Activated CD4-positive, alpha-beta T cell treated with anti-CD3 and anti-CD28 coated beads, Interleukin-10, Interleukin-2, amounts not matched to agents 100 ng/mL and 50 ng/mL, durations not matched to agents 16 hours and 8 hours (primary cell): Measurements from ENCODE around the gene MTMR6.
"Not testable (repeated sequence)": the region's sequence is repeated elsewhere in the genome, so short reads cannot be mapped to it uniquely, and the experiment has no call there.

Source experiments
- DNase-seq: peaks from one replicate; pipeline ENCODE4 v3.0.0-alpha.2; 2020

MTMR6 gene

DNA sequence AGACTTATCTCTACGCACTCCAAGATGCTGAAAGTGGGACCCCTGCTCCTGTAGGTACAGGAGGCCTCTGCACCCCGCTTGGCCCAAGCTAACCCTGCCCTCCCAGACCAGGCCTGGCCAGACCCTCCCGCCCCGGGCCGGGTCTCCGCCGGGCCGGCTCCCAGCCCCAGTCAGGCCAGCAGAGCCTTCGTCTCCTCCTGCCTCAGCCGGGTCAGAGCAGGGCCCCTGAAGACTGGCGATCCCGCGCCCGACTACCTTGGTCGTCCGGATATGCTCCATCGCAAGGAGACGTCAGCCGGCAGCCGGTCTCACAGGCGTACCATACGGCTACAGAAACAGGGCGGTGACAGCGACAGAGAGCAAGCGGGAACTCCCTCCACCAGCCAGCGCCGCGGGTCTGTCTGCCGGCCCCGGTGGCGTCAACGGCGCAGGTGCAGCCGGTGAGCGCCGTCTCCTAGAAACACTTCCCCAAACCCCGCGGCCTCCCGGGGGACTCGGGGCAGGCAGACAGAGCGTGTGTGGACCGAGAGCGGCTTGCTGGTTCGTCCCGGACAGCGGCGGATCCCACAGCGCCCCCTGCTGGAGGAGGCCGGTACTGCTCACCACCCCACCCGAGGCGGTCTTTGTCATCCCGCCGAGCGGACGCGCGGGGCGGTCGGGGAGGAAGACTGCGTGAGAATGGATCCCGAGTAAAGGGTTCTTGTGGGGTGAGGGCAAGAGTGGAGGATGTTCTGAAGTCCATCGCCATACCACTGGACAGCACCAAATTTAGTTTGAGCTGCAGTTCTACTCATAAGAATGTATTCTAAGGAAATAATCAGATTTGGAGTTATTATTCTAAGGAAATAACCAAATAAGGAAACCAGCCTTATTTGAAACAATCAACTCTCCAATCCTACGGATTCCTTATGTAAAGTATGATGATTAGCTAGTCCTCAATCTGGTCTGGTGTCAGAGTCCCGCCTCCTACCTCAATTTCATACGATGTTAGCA is at the start of gene MTMR6:
Gene MTMR6, minus strand, starts transcription at position 520 of the 993 bp plus-strand sequence. Its CDS starts 241 bp downstream, at position 279.
- DNase-seq = peak; percentile 95

GRCh38 chr13:25335856-25336255 is 48.6 kb upstream of the MTMR6 start:
- DNase-seq = no peak

- no peak for DNase-seq
Measured at GRCh38 chr13:25330541-25330940, 43.3 kb upstream of the MTMR6 start.

DNA sequence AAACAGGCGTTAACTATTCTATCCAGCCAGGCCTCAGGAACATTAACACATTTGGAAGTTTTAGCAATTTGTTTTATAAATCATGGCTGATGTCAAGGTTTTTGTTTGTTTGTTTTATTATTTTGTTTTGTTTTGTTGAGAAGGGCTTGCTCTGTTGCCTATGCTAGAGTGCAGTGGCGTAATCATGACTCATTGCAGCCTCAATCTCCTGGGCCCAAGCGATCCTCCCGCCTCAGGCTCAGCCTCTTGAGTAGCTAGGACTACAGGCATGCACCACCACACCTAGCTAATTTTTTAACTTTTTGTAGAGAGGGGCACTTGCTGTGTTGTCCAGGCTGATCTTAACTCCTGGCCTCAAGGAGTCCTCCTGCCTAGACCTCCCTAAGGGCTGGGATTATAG is 42.4 kb upstream of the MTMR6 start:
- DNase-seq = no peak

DNA sequence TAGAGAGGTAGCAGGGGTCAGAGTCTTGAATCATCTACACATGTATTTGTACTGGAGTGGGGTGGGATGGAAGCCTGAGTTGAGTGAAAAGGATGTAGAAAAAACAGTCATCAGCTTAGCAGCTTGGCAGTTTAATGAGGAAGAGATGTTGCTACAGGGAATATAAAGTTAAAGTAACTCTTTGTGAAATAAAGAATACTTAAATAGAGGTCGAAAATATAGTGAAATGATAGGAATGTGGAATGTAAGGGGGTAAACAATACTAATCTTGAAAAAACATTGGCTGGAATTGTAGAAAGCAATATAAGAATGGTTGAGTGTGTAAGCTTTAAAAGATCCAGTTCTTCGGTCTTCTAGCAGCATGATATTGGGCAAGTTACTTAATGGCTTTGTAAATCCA is 36.8 kb upstream of the MTMR6 start:
- no peak for DNase-seq

DNA sequence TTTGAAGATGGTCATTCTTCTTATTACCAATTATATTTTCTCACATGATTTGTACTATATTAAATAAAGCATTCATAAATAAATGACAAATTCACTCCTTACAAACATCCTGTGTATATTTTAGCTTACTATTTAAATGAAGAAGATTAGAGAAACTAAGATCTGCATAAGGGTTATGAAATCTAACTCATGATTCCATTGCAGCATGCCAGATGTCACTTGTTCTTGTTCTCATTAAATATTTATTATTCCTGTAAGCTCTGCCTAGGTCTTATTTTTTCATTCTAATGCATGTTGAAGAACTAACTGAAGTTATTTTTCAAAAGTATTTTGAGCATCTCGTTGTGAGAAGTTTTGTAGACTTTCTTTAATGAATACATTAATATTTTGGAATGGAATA is 32.5 kb upstream of the MTMR6 start:
- DNase-seq = no peak

DNA sequence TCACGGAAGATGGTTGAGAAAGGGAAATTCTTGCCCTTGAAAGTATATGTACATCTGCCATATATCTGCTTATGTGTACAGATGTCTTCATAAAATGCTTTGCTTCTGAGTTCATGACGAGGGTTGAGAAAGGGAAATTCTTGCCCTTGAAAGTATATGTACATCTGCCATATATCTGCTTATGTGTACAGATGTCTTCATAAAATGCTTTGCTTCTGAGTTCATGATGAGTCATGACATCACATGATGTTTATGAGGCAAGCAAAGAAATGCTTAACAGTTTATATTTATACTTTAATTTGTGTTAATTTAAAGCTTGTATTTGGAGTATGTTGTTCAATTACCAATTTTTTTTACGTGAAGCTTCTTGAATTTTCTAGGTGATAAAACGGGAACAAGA is 31.7 kb upstream of the MTMR6 start:
- not testable (repeated sequence) for DNase-seq

GRCh38 chr13:25310891-25311290 is 23.6 kb upstream of the MTMR6 start:
- no peak for DNase-seq

GRCh38 chr13:25306671-25307464 is 19.6 kb upstream of the MTMR6 start:
- no peak for DNase-seq

- no peak for DNase-seq
Measured at GRCh38 chr13:25302121-25302520, 14.8 kb upstream of the MTMR6 start.

- peak; percentile 97 for DNase-seq
Measured at GRCh38 chr13:25301347-25302113, 14.2 kb upstream of the MTMR6 start, which contains the start of gene NUP58. Gene NUP58 (plus strand): TSS chr13:25301625. CDS start chr13:25301774, 149 bp downstream.

DNA sequence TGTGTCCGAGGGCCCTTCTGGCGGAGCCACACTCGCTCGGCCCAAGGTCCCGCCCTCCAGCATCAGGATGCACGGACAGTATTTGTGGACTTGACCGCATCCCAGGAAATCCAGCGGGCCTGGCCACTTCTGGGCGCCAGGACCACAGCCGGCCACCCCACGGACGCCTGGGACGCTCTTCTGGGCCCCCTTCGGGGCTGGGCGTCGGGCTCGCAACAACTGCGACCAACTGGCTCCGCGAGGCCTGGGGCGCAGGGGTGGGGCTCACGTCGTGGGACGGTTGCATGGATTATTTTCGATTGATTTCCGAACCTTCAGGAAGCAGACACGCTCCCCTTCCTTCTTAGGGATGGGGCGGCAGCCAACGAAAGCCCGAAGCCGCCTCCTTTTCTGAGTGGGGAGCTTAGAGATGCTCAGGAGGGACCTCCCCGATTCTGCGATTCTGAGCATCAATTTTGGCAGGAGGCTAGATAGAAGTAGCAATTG is 13.6 kb upstream of the MTMR6 start:
- no peak for DNase-seq

- DNase-seq = no peak
Measured at GRCh38 chr13:25295701-25296100, 8.4 kb upstream of the MTMR6 start.

DNA sequence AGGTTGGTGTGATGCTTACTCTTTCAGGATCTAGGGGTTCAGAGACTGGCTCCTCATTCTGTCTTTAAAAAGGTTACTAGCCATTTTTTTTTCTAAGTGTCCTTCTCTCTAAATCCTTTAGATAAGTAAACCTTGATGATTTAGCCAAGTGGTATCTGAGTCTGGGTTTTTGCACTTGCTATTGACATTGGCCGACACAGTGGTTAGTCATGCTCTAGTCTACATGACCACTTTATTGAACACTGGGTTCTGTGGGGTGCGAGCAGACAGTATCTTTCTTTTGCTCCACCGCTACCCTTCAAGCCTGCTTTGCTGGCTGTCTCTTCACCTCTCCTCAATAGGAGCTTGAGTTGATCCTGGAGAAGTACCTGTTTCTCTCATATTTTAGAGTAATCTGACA is 7.9 kb upstream of the MTMR6 start:
- DNase-seq = no peak

DNA sequence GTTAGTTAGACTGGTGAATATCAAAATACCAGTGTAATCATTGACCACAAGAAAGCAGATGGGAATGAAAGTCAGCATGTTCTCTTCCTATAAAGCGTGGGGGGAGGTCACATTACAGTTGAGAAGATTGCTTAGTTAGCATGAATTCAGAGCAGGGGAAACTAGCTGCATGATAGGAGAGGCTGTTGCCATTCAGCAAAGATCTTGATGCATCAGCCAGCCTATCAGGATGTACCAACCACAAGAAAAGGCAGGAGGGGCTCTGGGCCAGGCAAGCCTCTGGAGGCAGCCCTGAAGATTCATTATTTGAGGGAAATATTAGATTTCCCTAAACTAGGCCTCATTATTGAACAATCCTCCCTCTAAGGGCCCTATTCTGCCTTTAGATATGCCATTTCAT is 5.0 kb upstream of the MTMR6 start:
- no peak for DNase-seq

DNA sequence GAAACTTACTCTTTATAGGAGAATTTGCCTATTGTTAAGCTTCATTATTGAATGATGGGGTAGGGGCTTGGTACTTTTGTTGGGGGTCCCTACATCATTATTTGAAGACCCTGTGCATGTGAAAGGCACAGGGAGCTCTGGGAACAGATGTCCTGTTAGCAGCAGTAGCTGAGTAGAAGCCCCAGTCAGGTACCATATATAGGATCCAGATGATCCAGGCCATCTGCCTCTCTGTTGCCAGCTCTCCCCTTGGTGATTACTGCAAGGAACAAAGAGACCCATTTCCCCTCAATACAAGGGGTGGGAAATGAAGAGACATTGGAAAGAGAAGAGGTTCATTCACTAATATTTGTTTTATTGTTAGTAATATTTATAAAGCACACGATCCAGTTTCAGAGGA is 4.4 kb upstream of the MTMR6 start:
- DNase-seq = no peak

DNA sequence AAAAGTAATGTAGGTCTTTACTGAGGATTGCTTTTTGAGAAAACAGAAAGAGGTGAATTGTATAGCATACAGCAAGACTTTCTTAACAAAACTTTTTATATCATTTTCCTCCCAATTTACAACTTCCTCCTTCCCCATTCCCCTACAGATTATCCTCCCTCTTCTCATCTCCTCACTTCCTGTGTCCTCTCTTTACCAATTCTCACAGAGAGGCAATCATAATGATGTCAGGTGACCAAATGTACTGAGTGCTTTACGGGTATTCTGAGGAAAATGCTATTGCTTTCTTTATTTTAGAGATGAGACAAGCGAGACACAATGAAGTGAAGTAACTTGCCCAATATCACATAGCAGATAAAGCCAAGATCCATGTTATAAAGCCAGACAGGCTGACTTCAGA is 1.7 kb upstream of the MTMR6 start:
- DNase-seq = no peak

DNA sequence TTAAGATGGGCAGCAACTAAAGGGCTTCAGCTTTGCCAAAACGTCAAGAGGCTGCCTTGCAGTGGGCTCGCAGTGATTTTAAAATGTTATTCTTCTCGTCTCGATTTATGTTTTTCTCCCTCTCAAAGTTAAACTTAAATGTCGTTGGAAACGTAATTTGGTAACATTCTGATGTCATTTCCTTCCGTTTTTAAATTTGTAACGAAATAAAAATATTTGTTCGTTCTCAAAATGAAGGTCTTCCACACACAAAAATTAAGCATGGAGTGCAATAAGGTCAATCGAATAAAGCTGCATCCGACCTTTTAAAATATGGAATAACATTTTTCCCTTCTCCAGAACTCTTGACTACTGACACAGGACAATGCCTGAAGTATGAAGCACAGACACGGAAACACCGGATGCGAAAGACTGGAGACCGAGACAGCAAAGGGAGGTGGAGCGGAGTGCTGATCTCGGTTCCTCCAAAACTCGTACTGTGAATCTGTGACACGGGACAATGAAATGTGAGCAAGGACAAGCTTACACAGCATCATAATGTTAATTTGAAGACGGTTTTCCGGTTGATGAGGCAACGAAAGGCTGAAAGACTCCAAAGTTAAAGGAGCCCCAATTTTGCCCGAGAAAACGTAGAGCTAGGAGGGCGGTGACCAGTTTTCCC is 850 bp downstream of the MTMR6 start:
- DNase-seq = peak; percentile 66

GRCh38 chr13:25281935-25282332 is 5.4 kb downstream of the MTMR6 start:
- peak; percentile 47 for DNase-seq

DNA sequence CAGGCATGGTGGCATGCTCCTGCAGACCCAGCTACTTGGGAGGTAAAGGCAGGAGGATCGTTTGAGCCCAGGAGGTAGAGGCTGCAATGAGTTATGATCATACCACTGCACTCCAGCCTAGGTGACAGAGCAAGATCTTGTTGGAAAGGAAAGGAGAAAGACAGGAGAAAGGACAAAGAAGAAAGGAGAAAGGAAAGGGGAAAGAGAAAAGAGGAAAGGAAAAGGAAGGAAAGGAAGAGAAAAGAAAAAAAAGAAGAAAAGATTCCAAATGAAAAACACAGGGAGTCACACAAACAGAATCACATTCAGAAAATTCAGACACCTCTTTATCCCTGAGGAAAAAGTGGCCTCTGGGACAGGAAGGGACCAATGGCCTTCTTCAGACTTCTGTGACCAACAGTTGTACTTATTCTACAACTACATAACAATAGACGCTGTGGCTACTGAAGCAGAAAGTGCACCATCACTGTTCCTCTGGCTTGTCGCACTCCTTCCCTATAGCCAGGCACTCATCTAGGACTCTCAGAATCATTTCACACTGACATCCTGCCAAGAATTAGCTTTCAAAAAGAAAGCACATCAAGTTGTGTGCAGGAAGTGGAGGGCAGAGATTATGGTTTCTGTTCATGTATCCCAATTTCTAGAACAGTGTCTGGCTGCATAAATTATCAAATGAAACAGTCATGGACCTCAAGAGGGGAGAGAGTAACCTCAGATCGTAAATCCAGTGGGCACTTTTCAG is 5.9 kb downstream of the MTMR6 start:
- DNase-seq = peak; percentile 79

DNA sequence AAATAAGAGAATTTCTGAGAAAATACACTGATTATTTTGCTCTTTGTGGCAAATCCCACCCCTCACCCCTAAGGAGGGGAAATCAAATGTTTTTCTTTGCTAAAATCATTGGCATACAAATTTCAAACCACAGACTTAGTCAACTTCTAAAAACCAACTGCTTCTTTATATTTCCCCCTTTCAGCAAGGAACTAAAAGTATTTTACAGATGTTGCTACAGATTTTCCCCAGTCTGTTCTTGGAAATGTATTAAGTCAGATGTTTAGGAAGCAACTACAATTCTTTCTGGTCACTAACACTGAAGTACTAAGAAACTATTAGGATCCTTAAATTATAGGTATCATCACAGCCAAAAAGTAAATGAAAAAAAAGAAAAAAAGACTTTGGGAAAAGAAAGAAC is 6.9 kb downstream of the MTMR6 start:
- DNase-seq = no peak
